Measurements from ENCODE around the gene PHF12. TPM values are rescaled to one million over a fixed set of nuclear protein-coding genes. Genes with fewer than 3 reads are reported as not detected.

Gene PHF12
- total and polyA plus RNA-seq, 2 of the 4 experiments (the other 2 are of a cell fraction): 24.4 to 25.6 TPM

- Histone ChIP-seq H3K23ac (ENCODE audit: low read depth, low read length) (peak within 1 kb of the TSS; percentile 46), H3K9me1 (ENCODE audit: insufficient read depth, low read length) (peaks cover 16% of the 10 kb centered on the region), H2BK20ac (ENCODE audit: low read depth, low read length) (no peak within 1 kb of the TSS), H3K14ac (replicated peaks; ENCODE audit: low read depth, low read length) (0 out of 2 replicates have a peak within 1 kb of the TSS, but pooled peaks have one; percentile 4), H4K8ac (ENCODE audit: low read depth in 2 of 2, low read length in 2 of 2) (peak within 1 kb of the TSS in 1 of 2 experiments; percentile 28; a peak in 1 of 4 replicates), H3K4ac (ENCODE audit: low read depth, low read length) (peak within 1 kb of the TSS; percentile 16; the same call in 1 of the 2 replicates), H2BK120ac (ENCODE audit: low read depth, low read length) (no peak within 1 kb of the TSS), H2BK15ac (ENCODE audit: low read depth, low read length) (no peak within 1 kb of the TSS), H4K5ac (ENCODE audit: low read depth, low read length) (peak within 1 kb of the TSS; percentile 43; the same call in 1 of the 2 replicates), H3K4me1 (ENCODE audit: control insufficient read depth, insufficient read depth, low read length) (peaks cover 10% of the 10 kb centered on the region), H3K18ac (ENCODE audit: low read depth, low read length) (no peak within 1 kb of the TSS), H3K27me3 (ENCODE audit: control insufficient read depth, insufficient read depth, low read length) (no peaks in the 10 kb centered on the region), H3K9ac (ENCODE audit: low read depth, low read length) (peak within 1 kb of the TSS; percentile 37; the same call in 1 of the 2 replicates), H4K20me1 (ENCODE audit: insufficient read depth, low read length) (peaks cover 18% of the 10 kb centered on the region; the same call in 1 of the 2 replicates), H3K4me3 (ENCODE audit: insufficient read depth, low read depth, low read length) (peak within 1 kb of the TSS; percentile 62), H3K56ac (ENCODE audit: extremely low read depth, insufficient read depth, low read length) (0 out of 2 replicates have a peak within 1 kb of the TSS, but pooled peaks have one; percentile 9), H3K4me2 (ENCODE audit: low read depth, low read length) (peak within 1 kb of the TSS; percentile 92), H3K79me1 (ENCODE audit: low read depth in 1 of 2, low read length in 2 of 2) (peaks cover 10 to 37% of the 10 kb centered on the region in 2 experiments; a peak in 3 of 4 replicates), H2AK5ac (ENCODE audit: low read depth, low read length) (peak within 1 kb of the TSS; percentile 59; the same call in 1 of the 2 replicates), H2AK9ac (replicated peaks; ENCODE audit: low read depth, low read length, poor library complexity) (peak within 1 kb of the TSS; percentile 68), H3K36me3 (ENCODE audit: control insufficient read depth, insufficient read depth, low read length) (peaks cover 20% of the 10 kb centered on the region), H4K91ac (ENCODE audit: insufficient read depth, low read depth, low read length) (no peak within 1 kb of the TSS), H2BK5ac (ENCODE audit: low read depth, low read length, poor library complexity, severe bottlenecking) (peak within 1 kb of the TSS; percentile 14), H3K9me3 (ENCODE audit: control insufficient read depth, insufficient read depth, low read length) (no peaks in the 10 kb centered on the region), H2AFZ (replicated peaks; ENCODE audit: low read length, poor library complexity) (peak within 1 kb of the TSS; percentile 97), H3K27ac (ENCODE audit: insufficient read depth, low read length) (peak within 1 kb of the TSS; percentile 27; the same call in 1 of the 2 replicates)
- DNase-seq (peak; percentile 83), ATAC-seq (ENCODE audit: low read depth) (peak; percentile 92)
- POLR2A ChIA-PET (ENCODE audit: unreplicated experiment): interaction anchor here (0.5 kb wide), 1 partner anchor 243 kb away, joined by 3 read pairs; no protein-coding TSS in a partner anchor
- in situ Hi-C loops (cut with MboI; ENCODE audit: low sequenced_read_pairs) (no loop called here), intact Hi-C loops (cut with micrococcal nuclease) (no loop called here), dilution Hi-C loops (cut with HindIII; ENCODE audit: low sequenced_read_pairs, unreplicated experiment) (no loop called here)
- CTCF ChIA-PET: interaction anchor here (0.9 to 1.7 kb wide), 4 partner anchors 49 to 139 kb away, joined by 3 to 6 read pairs (median 4); no protein-coding TSS in a partner anchor
- BruUV-seq (replicated peaks): no TSS peak
- WGBS, 2 experiments (ENCODE audit: extremely low coverage in 2 of 2, insufficient read length in 1 of 2): 0% methylated on average over 26 of the region's 55 CpGs; no CpG with 5 or more reads in 1 of the 2 experiments
- TF ChIP-seq RAD21 (IDR thresholded peaks at IDR 0.05; ENCODE audit: low read length) (peak; percentile 43), CHD1 (IDR thresholded peaks at IDR 0.05; ENCODE audit: low read depth, low read length) (no peak), USF2 (IDR thresholded peaks at IDR 0.05; ENCODE audit: low read depth, low read length) (no peak), MAFK (IDR thresholded peaks at IDR 0.05; ENCODE audit: low read depth, low read length) (no peak), SMC3 (IDR thresholded peaks at IDR 0.05; ENCODE audit: low read depth, low read length) (peak; percentile 40), CTCF (conservative IDR thresholded peaks at IDR 0.05; ENCODE audit: low read depth, low read length) (peak; percentile 94), MAZ (IDR thresholded peaks at IDR 0.05; ENCODE audit: borderline replicate concordance, low read depth, low read length) (peak; percentile 73; the same call in 1 of the 2 replicates), FOS (IDR thresholded peaks at IDR 0.05; ENCODE audit: low read depth, low read length) (no peak), POLR2A (IDR thresholded peaks at IDR 0.05; ENCODE audit: low read depth, low read length) (no peak), RCOR1 (IDR thresholded peaks at IDR 0.05; ENCODE audit: insufficient replicate concordance, low read length) (no peak), RFX5 (IDR thresholded peaks at IDR 0.05; ENCODE audit: low read depth, low read length) (no peak), MXI1 (IDR thresholded peaks at IDR 0.05; ENCODE audit: borderline replicate concordance, low read depth, low read length) (peak; percentile 88), CEBPB (IDR thresholded peaks at IDR 0.05; ENCODE audit: low read depth, low read length) (no peak), NFE2L2 (IDR thresholded peaks at IDR 0.05; ENCODE audit: low read depth, low read length) (no peak)
These were observed 48.3 kb downstream of the PHF12 start, which contains the start of gene DHRS13 for GRCh38 chr17:28902819-28903545. TSS of gene DHRS13 (minus strand) at chr17:28903079. CDS start at chr17:28902944, 135 bp downstream.
